ENCODE measurements around the gene PLA1A.

Gene PLA1A

GRCh38 chr3:119663885-119664284 is 66.2 kb downstream of the PLA1A start:
- TF ChIP-seq Cebpa-rat (IDR thresholded peaks at IDR 0.05): no peak
- H3K27ac ChIP-seq: peak overlapping the region in 5 of 11 experiments; percentile 42 to 94 (median 89); a peak in 8 of 22 replicates
- peak overlapping the region in 4 of 11 experiments; percentile 55 to 78 (median 76); a peak in 6 of 22 replicates for H3K9ac ChIP-seq
- H3K4me2 ChIP-seq: peak overlapping the region in 3 of 11 experiments; percentile 49 to 72 (median 53); a peak in 6 of 22 replicates
- no peaks in the 10 kb centered on the region for H3K9me3 ChIP-seq (replicated peaks in 1 of 11)
- H3K4me3 ChIP-seq: no peak overlapping the region
- peaks cover 0 to 94% (median 4%) of the 10 kb centered on the region in 10 experiments; a peak in 10 of 20 replicates for H3K4me1 ChIP-seq
- H3K27me3 ChIP-seq: no peaks in the 10 kb centered on the region
- H3K36me3 ChIP-seq: peaks cover 5 to 18% (median 12%) of the 10 kb centered on the region in 11 experiments; a peak in 18 of 22 replicates
- no peaks in the 10 kb centered on the region for H4K20me1 ChIP-seq

GRCh38 chr3:119664370-119664769 is 66.7 kb downstream of the PLA1A start:
- H3K4me2 ChIP-seq: peak overlapping the region in 4 of 11 experiments; percentile 1 to 72 (median 51); a peak in 6 of 22 replicates

GRCh38 chr3:119664850-119665379 is 67.2 kb downstream of the PLA1A start:
- Histone ChIP-seq H4K20me1 (no peaks in the 10 kb centered on the region), H3K27me3 (no peaks in the 10 kb centered on the region), H3K27ac (peak overlapping the region in 5 of 11 experiments; percentile 46 to 94 (median 89); a peak in 9 of 22 replicates), H3K4me1 (peaks cover 0 to 94% (median under 1%) of the 10 kb centered on the region in 10 experiments; a peak in 10 of 20 replicates), H3K9ac (peak overlapping the region in 4 of 11 experiments; percentile 55 to 78 (median 76); a peak in 7 of 22 replicates), H3K9me3 (replicated peaks in 1 of 11) (no peaks in the 10 kb centered on the region), H3K4me2 (peak overlapping the region in 4 of 11 experiments; percentile 1 to 72 (median 60); a peak in 6 of 22 replicates), H3K4me3 (no peak overlapping the region), H3K36me3 (peaks cover 13 to 28% (median 18%) of the 10 kb centered on the region in 11 experiments; a peak in 18 of 22 replicates)
- TF ChIP-seq Cebpa-rat (IDR thresholded peaks at IDR 0.05): no peak

More at GRCh38 chr3:119664370-119664769, 66.7 kb downstream of the PLA1A start:
- Histone ChIP-seq H4K20me1 (no peaks in the 10 kb centered on the region), H3K27me3 (no peaks in the 10 kb centered on the region), H3K4me1 (peaks cover 0 to 94% (median 3%) of the 10 kb centered on the region in 10 experiments; a peak in 10 of 20 replicates), H3K4me3 (no peak overlapping the region), H3K9ac (peak overlapping the region in 4 of 11 experiments; percentile 55 to 78 (median 76); a peak in 7 of 22 replicates), H3K27ac (peak overlapping the region in 5 of 11 experiments; percentile 42 to 94 (median 89); a peak in 10 of 22 replicates), H3K9me3 (replicated peaks in 1 of 11) (no peaks in the 10 kb centered on the region), H3K36me3 (peaks cover 10 to 23% (median 16%) of the 10 kb centered on the region in 11 experiments; a peak in 18 of 22 replicates)
- TF ChIP-seq Cebpa-rat (IDR thresholded peaks at IDR 0.05): no peak

- Histone ChIP-seq H3K27me3 (no peaks in the 10 kb centered on the region), H3K4me2 (peak overlapping the region in 3 of 11 experiments; percentile 53 to 72 (median 66); a peak in 5 of 22 replicates), H3K27ac (peak overlapping the region in 4 of 11 experiments; percentile 70 to 94 (median 90); a peak in 5 of 22 replicates), H3K9ac (peak overlapping the region in 2 of 11 experiments; percentile 70 to 73; a peak in 2 of 22 replicates), H3K4me1 (peaks cover 0 to 94% (median 0%) of the 10 kb centered on the region in 10 experiments; a peak in 7 of 20 replicates), H3K4me3 (no peak overlapping the region), H3K9me3 (replicated peaks in 1 of 11) (no peaks in the 10 kb centered on the region), H3K36me3 (peaks cover 19 to 39% (median 30%) of the 10 kb centered on the region in 11 experiments; a peak in 20 of 22 replicates), H4K20me1 (no peaks in the 10 kb centered on the region)
- TF ChIP-seq Cebpa-rat (IDR thresholded peaks at IDR 0.05): no peak
These were observed 68.4 kb downstream of the PLA1A start for GRCh38 chr3:119665954-119666559.

- H3K9ac ChIP-seq: 0 out of 22 replicates have a peak overlapping the region, but pooled peaks of 2 of the 11 experiments have one; percentile 1 to 6
- TF ChIP-seq Cebpa-rat (IDR thresholded peaks at IDR 0.05): no peak
- H3K4me1 ChIP-seq: peaks cover 0 to 78% (median 0%) of the 10 kb centered on the region in 10 experiments; a peak in 6 of 20 replicates
- H3K9me3 ChIP-seq (replicated peaks in 1 of 11): no peaks in the 10 kb centered on the region
- H3K4me3 ChIP-seq: no peak overlapping the region
- no peaks in the 10 kb centered on the region for H4K20me1 ChIP-seq
- peaks cover 48 to 79% (median 70%) of the 10 kb centered on the region in 11 experiments for H3K36me3 ChIP-seq
- peak overlapping the region in 1 of 11 experiments; percentile 47; a peak in 2 of 22 replicates for H3K27ac ChIP-seq
- peak overlapping the region in 3 of 11 experiments; percentile 56 to 71 (median 65); a peak in 6 of 22 replicates for H3K4me2 ChIP-seq
- no peaks in the 10 kb centered on the region for H3K27me3 ChIP-seq
These were observed 72.4 kb downstream of the PLA1A start for GRCh38 chr3:119669906-119670570.

- peaks cover 11 to 66% (median 13%) of the 10 kb centered on the region in 10 experiments; a peak in 17 of 20 replicates for H3K4me1 ChIP-seq
- H3K27ac ChIP-seq: no peak overlapping the region
- no peak overlapping the region for H3K9ac ChIP-seq
- no peaks in the 10 kb centered on the region for H3K27me3 ChIP-seq
- no peaks in the 10 kb centered on the region for H4K20me1 ChIP-seq
- no peak for TF ChIP-seq Cebpa-rat (IDR thresholded peaks at IDR 0.05)
- 0 out of 22 replicates have a peak overlapping the region, but pooled peaks of 2 of the 11 experiments have one; percentile 11 to 12 for H3K4me2 ChIP-seq
- no peaks in the 10 kb centered on the region for H3K9me3 ChIP-seq (replicated peaks in 1 of 11)
- H3K4me3 ChIP-seq: no peak overlapping the region
- H3K36me3 ChIP-seq: peaks cover 48 to 80% (median 73%) of the 10 kb centered on the region in 11 experiments
These were observed 75.1 kb downstream of the PLA1A start for GRCh38 chr3:119672776-119673175.

GRCh38 chr3:119673875-119674274 is 76.2 kb downstream of the PLA1A start:
- H3K36me3 ChIP-seq: peaks cover 42 to 69% (median 62%) of the 10 kb centered on the region in 11 experiments
- no peaks in the 10 kb centered on the region for H3K27me3 ChIP-seq
- peak overlapping the region in 1 of 11 experiments; percentile 86; a peak in 2 of 22 replicates for H3K4me2 ChIP-seq
- H4K20me1 ChIP-seq: no peaks in the 10 kb centered on the region
- no peaks in the 10 kb centered on the region for H3K9me3 ChIP-seq (replicated peaks in 1 of 11)
- H3K27ac ChIP-seq: no peak overlapping the region; a peak in 1 of 22 replicates
- no peak overlapping the region for H3K4me3 ChIP-seq
- no peak for TF ChIP-seq Cebpa-rat (IDR thresholded peaks at IDR 0.05)
- no peak overlapping the region for H3K9ac ChIP-seq
- H3K4me1 ChIP-seq: peaks cover 17 to 69% (median 19%) of the 10 kb centered on the region in 10 experiments; a peak in 17 of 20 replicates

GRCh38 chr3:119675188-119675874 is 77.6 kb downstream of the PLA1A start:
- no peaks in the 10 kb centered on the region for H3K9me3 ChIP-seq (replicated peaks in 1 of 11)
- H3K4me3 ChIP-seq: peak overlapping the region in 5 of 10 experiments; percentile 50 to 77 (median 69); a peak in 8 of 20 replicates
- no peaks in the 10 kb centered on the region for H4K20me1 ChIP-seq
- TF ChIP-seq Cebpa-rat (IDR thresholded peaks at IDR 0.05): no peak
- peaks cover 35 to 57% (median 50%) of the 10 kb centered on the region in 11 experiments for H3K36me3 ChIP-seq
- H3K9ac ChIP-seq: peak overlapping the region in 4 of 11 experiments; percentile 78 to 87 (median 84); a peak in 5 of 22 replicates
- no peaks in the 10 kb centered on the region for H3K27me3 ChIP-seq
- peak overlapping the region in 3 of 11 experiments; percentile 82 to 93 (median 92); a peak in 6 of 22 replicates for H3K27ac ChIP-seq
- H3K4me2 ChIP-seq: peak overlapping the region; percentile 70 to 90 (median 82); a peak in 20 of 22 replicates
- H3K4me1 ChIP-seq: peaks cover 17 to 54% (median 19%) of the 10 kb centered on the region in 10 experiments; a peak in 17 of 20 replicates
